LNCaP clone FGC (cell line): ENCODE data around the gene DCUN1D4.
A peak's percentile ranks its signal among the peaks of the same experiment; 100 is the strongest.

Experiments
- DNase-seq: peaks from one replicate; pipeline ENCODE4 v3.0.0-alpha.2; 2011; ENCODE audit warnings: low read depth
- H3K4me3 ChIP-seq: 2 replicates; pipeline ENCODE4 v1.5.1; 2011; ENCODE audit warnings: mild to moderate bottlenecking, low read depth, low read length, control low read depth
- TF ChIP-seq, protein P1 (sequence below): IDR thresholded peaks from 2 replicates; pipeline ENCODE4 v1.5.1; 2012; ENCODE audit warnings: mild to moderate bottlenecking; ENCODE audit not compliant: control insufficient read depth, insufficient read depth; ENCODE audit errors: extremely low read depth

Gene DCUN1D4

DNA sequence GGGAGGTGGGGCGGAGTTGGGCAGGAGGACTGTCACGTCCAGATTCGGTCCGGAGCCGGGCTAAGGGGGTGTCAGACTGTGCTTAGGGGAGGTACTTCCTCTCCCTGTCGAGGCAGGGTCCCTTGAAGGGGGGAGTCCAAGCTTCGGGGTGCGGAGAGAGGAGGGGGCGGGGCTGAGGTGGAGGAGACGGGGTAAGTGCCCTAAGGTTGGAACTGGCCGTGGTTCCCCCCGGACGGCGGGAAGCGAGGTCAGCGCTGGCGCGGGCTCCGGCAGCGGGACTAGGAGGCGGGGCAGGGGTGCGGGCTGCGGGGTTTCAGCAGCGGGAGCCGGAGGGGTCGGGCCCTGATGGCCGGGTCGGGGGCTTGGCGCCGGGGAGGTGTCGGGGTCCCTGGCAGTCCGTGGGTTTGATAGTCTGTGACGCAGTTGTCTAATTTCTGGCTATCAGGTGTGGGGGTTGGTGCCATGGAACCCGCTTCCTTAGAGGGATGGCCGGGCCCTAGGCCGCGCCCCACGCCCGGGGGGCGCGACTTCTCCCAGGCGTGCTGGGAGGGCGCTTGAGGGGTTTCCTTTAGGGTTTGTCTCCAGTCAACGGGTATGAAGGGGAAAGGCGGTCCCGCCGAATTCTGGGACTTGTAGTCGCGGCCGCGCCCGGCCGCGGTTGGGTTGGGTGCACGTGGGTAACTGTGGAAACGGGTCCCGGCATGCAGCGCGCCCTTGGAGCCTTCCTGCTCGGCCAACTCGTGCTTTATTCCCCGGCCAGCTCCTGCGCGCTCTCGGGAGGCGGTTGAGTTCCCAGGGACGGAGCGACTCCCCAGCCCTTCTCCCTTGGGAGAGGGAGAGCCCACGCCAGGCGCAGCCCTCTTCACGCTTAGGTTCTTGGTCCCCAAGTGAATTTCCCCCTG, 1.5 kb downstream of the DCUN1D4 start:
- H3K4me3 ChIP-seq: peak overlapping the region; percentile 80
- peak; percentile 78 for DNase-seq
- TF ChIP-seq, protein P1, sequence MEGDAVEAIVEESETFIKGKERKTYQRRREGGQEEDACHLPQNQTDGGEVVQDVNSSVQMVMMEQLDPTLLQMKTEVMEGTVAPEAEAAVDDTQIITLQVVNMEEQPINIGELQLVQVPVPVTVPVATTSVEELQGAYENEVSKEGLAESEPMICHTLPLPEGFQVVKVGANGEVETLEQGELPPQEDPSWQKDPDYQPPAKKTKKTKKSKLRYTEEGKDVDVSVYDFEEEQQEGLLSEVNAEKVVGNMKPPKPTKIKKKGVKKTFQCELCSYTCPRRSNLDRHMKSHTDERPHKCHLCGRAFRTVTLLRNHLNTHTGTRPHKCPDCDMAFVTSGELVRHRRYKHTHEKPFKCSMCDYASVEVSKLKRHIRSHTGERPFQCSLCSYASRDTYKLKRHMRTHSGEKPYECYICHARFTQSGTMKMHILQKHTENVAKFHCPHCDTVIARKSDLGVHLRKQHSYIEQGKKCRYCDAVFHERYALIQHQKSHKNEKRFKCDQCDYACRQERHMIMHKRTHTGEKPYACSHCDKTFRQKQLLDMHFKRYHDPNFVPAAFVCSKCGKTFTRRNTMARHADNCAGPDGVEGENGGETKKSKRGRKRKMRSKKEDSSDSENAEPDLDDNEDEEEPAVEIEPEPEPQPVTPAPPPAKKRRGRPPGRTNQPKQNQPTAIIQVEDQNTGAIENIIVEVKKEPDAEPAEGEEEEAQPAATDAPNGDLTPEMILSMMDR: no peak

DNA sequence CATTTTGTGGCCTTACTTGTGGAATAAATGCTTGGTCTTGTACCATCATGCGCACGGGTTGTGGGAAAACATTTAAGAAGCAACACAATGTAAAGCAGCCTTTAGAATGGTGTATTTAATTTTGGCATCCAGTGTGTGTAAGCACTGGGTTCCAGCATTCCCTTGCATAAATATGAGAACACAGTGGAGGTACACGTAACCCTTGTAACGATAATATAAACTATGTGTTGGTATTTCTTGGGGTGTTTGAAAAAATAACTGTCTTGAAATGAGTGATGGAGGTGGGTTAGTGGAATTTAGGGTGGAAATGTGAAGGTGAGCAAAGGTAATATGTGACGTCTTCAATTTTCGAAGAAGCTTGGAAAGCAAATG, 2.1 kb downstream of the DCUN1D4 start:
- TF ChIP-seq, protein P1: no peak
- H3K4me3 ChIP-seq: peak overlapping the region; percentile 80
- DNase-seq: no peak

DNA sequence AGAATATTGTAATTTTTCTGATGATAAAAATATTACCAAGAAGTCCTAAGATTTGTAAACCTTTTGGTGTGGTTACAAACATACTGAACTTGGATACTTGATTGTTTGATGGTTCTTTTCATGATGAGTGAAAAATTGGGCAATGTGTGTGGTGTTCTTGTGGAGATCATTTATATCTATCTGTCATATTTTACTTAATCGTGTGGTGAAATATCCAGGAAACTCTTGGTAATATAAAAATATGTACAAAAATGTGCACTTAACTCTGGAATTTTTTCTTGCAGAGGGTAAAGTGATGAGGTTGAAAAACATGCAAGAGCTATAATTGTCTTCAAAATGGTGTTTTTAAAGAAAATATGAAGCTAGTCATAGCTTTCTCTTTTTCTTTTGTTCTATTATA, 2.8 kb downstream of the DCUN1D4 start:
- no peak for DNase-seq
- TF ChIP-seq, protein P1: no peak
- H3K4me3 ChIP-seq: no peak overlapping the region

DNA sequence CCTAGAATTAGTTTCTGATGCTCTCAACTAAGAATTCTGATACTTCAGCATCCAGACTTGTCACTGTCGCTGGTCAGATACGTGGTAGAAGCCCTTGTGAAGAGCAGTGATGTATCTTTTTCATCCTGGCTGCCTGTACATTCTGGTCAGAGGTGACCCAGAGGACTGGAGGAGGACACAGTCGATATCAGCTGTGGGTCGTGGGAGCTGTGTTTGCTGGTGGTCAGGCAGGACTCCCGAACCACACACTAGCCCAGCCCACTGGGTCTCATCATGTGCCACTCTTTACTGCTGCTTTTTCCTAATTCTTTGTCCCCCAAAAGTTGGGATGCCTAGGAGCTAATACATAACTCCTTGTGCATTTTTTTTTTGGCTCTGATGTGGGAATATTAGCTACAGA, 6.5 kb downstream of the DCUN1D4 start:
- DNase-seq: no peak
- TF ChIP-seq, protein P1: no peak
- no peak overlapping the region for H3K4me3 ChIP-seq

DNA sequence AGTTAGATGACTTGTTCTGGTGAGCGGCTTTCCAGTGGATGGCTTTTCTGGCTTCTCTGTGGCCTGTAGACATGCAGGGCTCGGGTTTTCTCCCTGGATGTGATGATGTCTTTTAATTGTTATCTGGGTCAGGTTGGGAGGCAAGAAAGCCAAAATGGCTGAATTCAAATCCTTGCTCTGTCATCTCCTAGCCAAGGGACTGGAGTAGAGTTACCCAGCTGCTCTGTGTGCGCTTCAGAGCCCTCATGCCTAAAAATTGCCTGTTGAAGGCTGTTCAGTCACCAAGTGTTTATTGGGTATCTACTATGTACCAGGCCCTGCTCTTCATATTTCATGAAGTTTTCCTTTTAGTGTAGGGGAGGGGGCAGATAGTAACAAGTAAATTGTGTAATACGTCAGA, 7.3 kb downstream of the DCUN1D4 start:
- H3K4me3 ChIP-seq: no peak overlapping the region
- TF ChIP-seq, protein P1: no peak
- DNase-seq: no peak

DNA sequence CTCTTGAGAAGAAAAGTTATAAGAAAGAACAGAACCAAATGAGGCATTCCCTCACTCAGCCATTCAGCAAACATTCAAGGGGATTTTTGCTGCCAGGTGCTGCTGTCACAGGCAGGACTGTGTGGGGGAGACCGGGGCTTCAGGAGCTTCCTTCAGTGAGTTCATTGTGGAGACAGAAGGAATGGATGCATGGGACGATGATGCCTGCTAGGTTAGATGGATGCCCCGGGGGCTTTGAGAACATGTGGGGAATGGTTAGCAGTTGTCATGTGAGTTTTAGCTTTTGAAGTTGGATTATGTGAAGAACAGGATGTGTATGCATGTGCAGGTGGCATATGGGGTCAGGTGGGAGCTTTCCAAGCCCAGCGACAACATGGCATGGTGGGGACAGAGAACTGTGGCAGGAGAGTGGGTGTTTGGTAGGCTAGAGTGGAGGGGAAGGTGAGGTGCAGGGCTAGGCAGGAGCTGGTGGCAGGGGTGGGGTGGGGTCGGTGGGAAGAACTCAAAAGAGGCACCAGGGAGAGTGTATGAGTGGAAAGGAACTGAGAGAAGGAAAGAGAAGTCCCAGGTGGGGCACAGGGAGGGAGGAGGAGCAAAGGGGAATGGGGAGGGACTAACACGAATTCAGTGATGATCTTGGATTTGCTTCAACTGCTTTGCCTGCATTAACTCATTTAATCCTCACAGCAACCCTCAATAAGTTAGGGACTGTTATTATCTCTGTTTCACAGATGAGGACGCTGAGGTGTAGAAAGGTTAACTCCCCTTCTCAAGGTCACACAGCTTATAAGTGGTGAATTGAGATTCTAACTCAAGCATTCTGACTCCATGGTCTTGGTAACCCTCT, 8.4 kb downstream of the DCUN1D4 start:
- no peak overlapping the region for H3K4me3 ChIP-seq
- no peak for DNase-seq
- TF ChIP-seq, protein P1: no peak
